ENCODE data around the gene PLEKHM3.

PLEKHM3 gene

DNA sequence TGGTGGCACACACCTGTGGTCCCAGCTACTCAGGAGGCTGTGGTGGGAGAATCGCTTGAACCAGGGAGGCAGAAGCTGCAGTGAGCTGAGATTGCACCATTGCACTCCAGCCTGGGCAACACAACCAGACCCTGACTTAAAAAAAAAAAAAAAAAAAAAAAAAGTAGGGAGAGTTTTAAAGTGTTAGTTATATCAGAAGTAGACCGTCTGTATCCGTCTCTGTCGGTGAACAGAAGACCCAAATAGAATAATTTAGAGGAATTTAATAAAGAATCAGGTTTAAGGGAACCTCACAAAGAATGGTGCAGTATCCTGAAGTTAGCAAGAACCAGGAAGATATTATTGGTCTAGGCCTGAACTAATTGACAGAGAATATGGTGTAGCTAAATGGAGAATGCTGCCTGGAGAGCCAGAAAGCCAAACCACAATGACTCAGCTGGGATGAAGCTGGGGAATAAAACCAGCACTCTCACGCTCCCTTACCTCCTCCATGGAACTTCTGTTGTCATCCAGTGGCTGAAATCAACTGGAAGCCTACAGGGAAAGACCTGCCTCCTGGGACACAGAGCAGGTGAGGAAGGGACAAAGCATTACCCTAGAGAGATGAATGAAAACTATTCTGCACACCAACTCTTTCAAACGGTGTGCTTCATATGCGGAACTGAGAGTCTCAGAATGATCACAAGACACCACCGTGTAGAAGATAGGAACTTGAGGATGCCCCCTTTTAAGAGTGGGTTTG is 39.1 kb upstream of the PLEKHM3 start:
- no peak for DNase-seq (ENCODE audit: low read depth, low spot score)
- Histone ChIP-seq H3K4me3 (ENCODE audit: insufficient read length, low read depth) (no peak overlapping the region), H3K27me3 (ENCODE audit: insufficient read depth, insufficient read length) (no peaks in the 10 kb centered on the region), H3K9ac (ENCODE audit: insufficient read length, low read depth) (no peak overlapping the region), H3K4me1 (ENCODE audit: insufficient read depth, insufficient read length) (no peaks in the 10 kb centered on the region), H3K9me3 (ENCODE audit: insufficient read depth, low read length) (no peaks in the 10 kb centered on the region), H3K36me3 (ENCODE audit: insufficient read depth, insufficient read length, low read length) (no peaks in the 10 kb centered on the region)
- TF ChIP-seq SUZ12 (IDR thresholded peaks at IDR 0.05; ENCODE audit: extremely low read depth, insufficient read depth, insufficient read length) (no peak), YY1 (IDR thresholded peaks at IDR 0.05; ENCODE audit: insufficient read depth, insufficient read length) (no peak), ZNF274 (IDR thresholded peaks at IDR 0.05; ENCODE audit: low read depth, low read length) (no peak)

DNA sequence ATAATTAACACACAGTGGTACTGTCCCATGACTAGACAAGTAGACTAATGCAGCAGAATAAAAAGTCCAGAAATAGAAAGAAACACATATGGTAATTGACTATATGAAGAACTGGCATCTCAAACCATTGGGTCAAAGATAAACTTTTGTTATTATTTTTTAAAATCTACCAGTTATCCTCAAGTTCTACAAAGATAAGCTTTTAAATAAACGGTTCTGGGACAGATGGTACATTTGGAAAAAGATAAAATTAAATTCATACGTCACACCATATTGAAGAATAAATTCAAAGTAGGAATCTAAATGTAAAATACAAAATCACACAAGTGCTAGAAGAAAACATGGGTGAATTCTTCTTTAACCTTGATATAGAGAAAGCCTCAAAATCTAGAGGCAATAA is 37.6 kb upstream of the PLEKHM3 start:
- Histone ChIP-seq H3K27me3 (ENCODE audit: insufficient read depth, insufficient read length) (no peaks in the 10 kb centered on the region), H3K9me3 (ENCODE audit: insufficient read depth, low read length) (no peaks in the 10 kb centered on the region), H3K9ac (ENCODE audit: insufficient read length, low read depth) (no peak overlapping the region), H3K36me3 (ENCODE audit: insufficient read depth, insufficient read length, low read length) (no peaks in the 10 kb centered on the region), H3K4me1 (ENCODE audit: insufficient read depth, insufficient read length) (no peaks in the 10 kb centered on the region), H3K4me3 (ENCODE audit: insufficient read length, low read depth) (no peak overlapping the region)
- DNase-seq (ENCODE audit: low read depth, low spot score), result no peak
- TF ChIP-seq YY1 (IDR thresholded peaks at IDR 0.05; ENCODE audit: insufficient read depth, insufficient read length), result no peak

DNA sequence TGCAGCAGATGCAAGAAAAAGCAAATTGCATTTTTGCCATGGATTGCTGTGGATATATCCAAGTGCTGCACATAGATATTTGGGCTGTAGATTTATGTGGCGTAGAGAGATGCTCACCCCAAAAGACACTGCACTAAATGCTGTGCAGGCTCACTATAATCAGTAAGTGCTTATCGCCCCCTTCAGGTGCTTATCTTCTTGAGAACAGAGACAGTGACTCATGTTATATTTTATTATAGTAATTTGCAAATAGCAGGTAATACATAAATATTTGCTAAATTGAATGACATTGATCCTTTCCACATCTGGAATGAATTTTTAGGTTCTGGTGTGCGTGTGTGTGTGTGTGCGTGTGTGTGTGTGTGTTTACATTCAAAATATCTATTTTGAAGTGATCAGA is 36.8 kb upstream of the PLEKHM3 start:
- DNase-seq (ENCODE audit: low read depth, low spot score), result no peak
- no peaks in the 10 kb centered on the region for H3K9me3 ChIP-seq (ENCODE audit: insufficient read depth, low read length)
- H3K4me3 ChIP-seq (ENCODE audit: insufficient read length, low read depth), result no peak overlapping the region
- no peak for TF ChIP-seq ZNF274 (IDR thresholded peaks at IDR 0.05; ENCODE audit: low read depth, low read length)
- TF ChIP-seq SUZ12 (IDR thresholded peaks at IDR 0.05; ENCODE audit: extremely low read depth, insufficient read depth, insufficient read length), result no peak
- no peak for TF ChIP-seq YY1 (IDR thresholded peaks at IDR 0.05; ENCODE audit: insufficient read depth, insufficient read length)
- no peaks in the 10 kb centered on the region for H3K36me3 ChIP-seq (ENCODE audit: insufficient read depth, insufficient read length, low read length)
- no peaks in the 10 kb centered on the region for H3K4me1 ChIP-seq (ENCODE audit: insufficient read depth, insufficient read length)
- H3K27me3 ChIP-seq (ENCODE audit: insufficient read depth, insufficient read length), result no peaks in the 10 kb centered on the region
- H3K9ac ChIP-seq (ENCODE audit: insufficient read length, low read depth), result no peak overlapping the region

DNA sequence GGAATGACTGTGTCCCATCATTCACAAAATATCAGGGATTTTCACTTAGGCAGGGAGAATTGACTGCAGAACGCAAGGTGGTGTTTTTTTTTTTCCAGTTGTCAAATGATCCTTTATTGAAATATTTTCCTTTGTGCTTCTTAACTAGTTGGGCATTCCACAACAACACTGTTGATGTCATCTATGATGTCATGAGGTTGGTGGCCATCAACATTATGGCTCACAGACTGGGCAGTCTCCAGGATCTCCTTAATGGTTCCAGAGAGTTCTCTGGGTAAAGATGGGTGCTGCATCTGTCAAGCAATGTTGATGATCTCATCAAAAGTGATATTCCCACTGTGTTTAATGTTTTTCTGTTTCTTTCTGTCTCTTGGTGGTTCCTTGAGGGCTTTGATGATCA is 31.8 kb upstream of the PLEKHM3 start:
- no peak overlapping the region for H3K9ac ChIP-seq (ENCODE audit: insufficient read length, low read depth)
- H3K4me1 ChIP-seq (ENCODE audit: insufficient read depth, insufficient read length), result no peaks in the 10 kb centered on the region
- H3K4me3 ChIP-seq (ENCODE audit: insufficient read length, low read depth), result no peak overlapping the region
- no peaks in the 10 kb centered on the region for H3K27me3 ChIP-seq (ENCODE audit: insufficient read depth, insufficient read length)
- TF ChIP-seq YY1 (IDR thresholded peaks at IDR 0.05; ENCODE audit: insufficient read depth, insufficient read length), result no peak
- no peak for TF ChIP-seq SUZ12 (IDR thresholded peaks at IDR 0.05; ENCODE audit: extremely low read depth, insufficient read depth, insufficient read length)
- TF ChIP-seq ZNF274 (IDR thresholded peaks at IDR 0.05; ENCODE audit: low read depth, low read length), result no peak
- H3K36me3 ChIP-seq (ENCODE audit: insufficient read depth, insufficient read length, low read length), result no peaks in the 10 kb centered on the region
- H3K9me3 ChIP-seq (ENCODE audit: insufficient read depth, low read length), result no peaks in the 10 kb centered on the region
- no peak for DNase-seq (ENCODE audit: low read depth, low spot score)

DNA sequence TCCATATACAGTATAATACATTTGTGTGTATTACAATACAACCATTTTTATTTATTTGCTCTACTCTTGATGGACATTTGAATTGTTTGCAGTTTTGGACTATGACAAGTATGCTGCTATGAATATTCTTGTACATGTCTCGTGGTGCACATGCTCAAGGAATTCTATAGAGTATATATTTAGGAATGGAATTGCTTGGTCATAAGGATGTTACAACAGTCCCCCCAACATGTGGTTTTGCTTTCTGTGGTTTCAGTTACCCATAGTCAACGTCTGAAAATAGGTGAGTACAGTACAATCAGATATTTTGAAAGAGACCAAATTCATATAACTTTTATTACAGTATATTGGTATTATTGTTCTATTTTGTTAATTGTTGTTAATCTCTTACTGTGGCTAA is 24.1 kb upstream of the PLEKHM3 start:
- Histone ChIP-seq H3K4me1 (ENCODE audit: insufficient read depth, insufficient read length) (no peaks in the 10 kb centered on the region), H3K9me3 (ENCODE audit: insufficient read depth, low read length) (no peaks in the 10 kb centered on the region), H3K9ac (ENCODE audit: insufficient read length, low read depth) (no peak overlapping the region), H3K4me3 (ENCODE audit: insufficient read length, low read depth) (no peak overlapping the region), H3K36me3 (ENCODE audit: insufficient read depth, insufficient read length, low read length) (no peaks in the 10 kb centered on the region), H3K27me3 (ENCODE audit: insufficient read depth, insufficient read length) (no peaks in the 10 kb centered on the region)
- TF ChIP-seq ZNF274 (IDR thresholded peaks at IDR 0.05; ENCODE audit: low read depth, low read length) (no peak), YY1 (IDR thresholded peaks at IDR 0.05; ENCODE audit: insufficient read depth, insufficient read length) (no peak), SUZ12 (IDR thresholded peaks at IDR 0.05; ENCODE audit: extremely low read depth, insufficient read depth, insufficient read length) (no peak)
- no peak for DNase-seq (ENCODE audit: low read depth, low spot score)

DNA sequence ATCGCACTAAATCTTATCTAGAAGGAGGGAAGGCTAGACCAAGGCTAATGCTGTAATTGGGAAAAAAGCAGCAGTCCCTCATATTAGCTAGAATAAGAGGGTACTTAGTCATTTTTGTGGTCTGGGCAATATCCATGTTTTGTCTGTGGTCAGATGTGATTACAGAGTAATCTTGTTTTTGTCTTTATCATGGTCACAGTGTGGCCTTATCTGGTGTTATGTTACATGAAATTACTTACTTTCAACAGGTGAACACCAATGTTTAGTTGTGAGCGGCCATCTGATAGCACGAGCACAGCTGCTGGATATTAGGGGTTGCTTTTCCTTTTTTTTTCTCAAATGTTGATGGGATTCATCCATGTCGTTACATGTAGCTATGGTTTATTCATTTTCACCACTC is 23.7 kb upstream of the PLEKHM3 start:
- Histone ChIP-seq H3K4me1 (ENCODE audit: insufficient read depth, insufficient read length) (no peaks in the 10 kb centered on the region), H3K36me3 (ENCODE audit: insufficient read depth, insufficient read length, low read length) (no peaks in the 10 kb centered on the region), H3K4me3 (ENCODE audit: insufficient read length, low read depth) (no peak overlapping the region), H3K27me3 (ENCODE audit: insufficient read depth, insufficient read length) (no peaks in the 10 kb centered on the region), H3K9me3 (ENCODE audit: insufficient read depth, low read length) (no peaks in the 10 kb centered on the region), H3K9ac (ENCODE audit: insufficient read length, low read depth) (no peak overlapping the region)
- TF ChIP-seq SUZ12 (IDR thresholded peaks at IDR 0.05; ENCODE audit: extremely low read depth, insufficient read depth, insufficient read length) (no peak), YY1 (IDR thresholded peaks at IDR 0.05; ENCODE audit: insufficient read depth, insufficient read length) (no peak), ZNF274 (IDR thresholded peaks at IDR 0.05; ENCODE audit: low read depth, low read length) (no peak)
- DNase-seq (ENCODE audit: low read depth, low spot score), result no peak

DNA sequence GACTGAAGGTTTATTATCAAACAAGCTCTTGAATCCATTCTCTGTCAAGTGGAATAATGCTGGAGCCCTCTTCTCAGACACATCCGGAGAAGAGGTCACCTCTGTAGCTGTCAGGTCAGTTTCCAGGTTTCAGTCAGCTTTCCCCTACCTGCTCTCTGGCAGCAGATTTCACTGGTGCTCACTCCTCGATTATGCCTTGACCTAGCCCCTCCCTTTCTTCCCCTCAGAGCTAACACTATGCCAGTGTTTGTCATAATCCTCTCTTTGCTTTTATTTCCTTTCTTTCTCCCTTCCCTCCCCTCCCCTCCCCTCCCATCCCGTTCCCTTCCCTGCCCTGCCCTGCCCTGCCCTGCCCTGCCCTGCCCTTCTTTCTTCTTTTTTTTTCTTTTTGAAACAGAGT is 22.5 kb upstream of the PLEKHM3 start:
- H3K9me3 ChIP-seq (ENCODE audit: insufficient read depth, low read length), result no peaks in the 10 kb centered on the region
- no peak for DNase-seq (ENCODE audit: low read depth, low spot score)
- H3K27me3 ChIP-seq (ENCODE audit: insufficient read depth, insufficient read length), result no peaks in the 10 kb centered on the region
- H3K36me3 ChIP-seq (ENCODE audit: insufficient read depth, insufficient read length, low read length), result no peaks in the 10 kb centered on the region
- H3K4me3 ChIP-seq (ENCODE audit: insufficient read length, low read depth), result no peak overlapping the region
- H3K9ac ChIP-seq (ENCODE audit: insufficient read length, low read depth), result no peak overlapping the region
- H3K4me1 ChIP-seq (ENCODE audit: insufficient read depth, insufficient read length), result no peaks in the 10 kb centered on the region
- TF ChIP-seq SUZ12 (IDR thresholded peaks at IDR 0.05; ENCODE audit: extremely low read depth, insufficient read depth, insufficient read length), result no peak
- TF ChIP-seq ZNF274 (IDR thresholded peaks at IDR 0.05; ENCODE audit: low read depth, low read length), result no peak
- TF ChIP-seq YY1 (IDR thresholded peaks at IDR 0.05; ENCODE audit: insufficient read depth, insufficient read length), result no peak
